Left lobe of liver (tissue), 2 donors: ENCODE measurements around the gene NOD2. TPM values are rescaled to one million over a fixed set of nuclear protein-coding genes. Genes with fewer than 3 reads are reported as not detected.
A peak's percentile ranks its signal among the peaks of the same experiment; 100 is the strongest.

Experiments
- ATAC-seq: fragments of 200-7000 bp; cut with Tn5 transposase; one replicate; pipeline ENCODE4 v1.9.1; 2020; ENCODE audit warnings: mild to moderate bottlenecking, moderate library complexity
- DNase-seq: peaks from one replicate; pipeline ENCODE4 v3.0.0-alpha.2; 2020; ENCODE audit warnings: low spot score
- total RNA-seq: library from RNA; stranded (reverse); gene quantifications from one replicate; pipeline ENCODE4 v1.2.1, GENCODE V29; 2021
- donor health status: DM: no; HTN: no; CAD: no; lungs with moderate emphysema.
- donor health status: DM: no; HTN: yes; CAD: no.

The NOD2 gene
- total RNA-seq, 1 donor from 2014 or later, result 0.68 TPM

DNA sequence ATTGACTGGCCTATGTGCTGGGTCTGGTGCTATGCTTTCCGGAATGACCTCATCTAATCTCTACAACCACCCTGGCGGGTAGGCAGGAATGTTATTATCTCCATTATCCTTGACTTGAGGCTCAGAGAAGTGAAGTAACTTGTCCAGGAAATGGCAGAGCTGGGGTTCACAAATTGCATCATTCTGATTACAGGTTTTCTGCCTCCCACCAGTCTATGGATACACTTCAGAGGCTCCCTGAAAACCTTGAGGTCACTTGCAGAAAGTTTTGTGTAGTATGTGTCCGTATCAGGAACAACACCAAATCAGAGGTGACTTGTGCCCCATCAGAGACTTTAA, 19.1 kb downstream of the NOD2 start:
- no peak for DNase-seq
- ATAC-seq, result no peak

DNA sequence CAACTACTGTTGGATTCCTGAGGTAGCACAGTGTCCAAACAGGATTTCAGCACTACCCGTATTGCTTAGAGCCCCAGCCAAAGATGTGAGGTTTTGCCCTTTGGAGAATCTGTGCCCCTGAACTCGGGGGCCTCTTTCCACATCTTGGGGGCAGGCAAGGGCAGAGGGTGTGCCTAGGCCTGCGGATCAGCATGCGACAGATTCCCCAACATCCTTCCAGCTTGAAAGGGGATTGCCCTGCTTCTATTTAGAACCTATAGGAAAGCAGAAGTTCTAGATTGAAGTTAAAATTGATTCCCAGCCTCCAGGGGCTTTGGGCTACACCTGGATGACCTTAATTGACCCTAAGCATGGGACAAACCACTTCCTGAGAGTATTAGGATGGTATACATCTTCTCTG, 19.6 kb downstream of the NOD2 start:
- ATAC-seq, result no peak
- DNase-seq, result no peak

GRCh38 chr16:50717091-50717490, 23.7 kb downstream of the NOD2 start:
- DNase-seq, result no peak
- no peak for ATAC-seq

GRCh38 chr16:50717494-50717893, 24.1 kb downstream of the NOD2 start:
- DNase-seq (no peak), ATAC-seq (no peak)

DNA sequence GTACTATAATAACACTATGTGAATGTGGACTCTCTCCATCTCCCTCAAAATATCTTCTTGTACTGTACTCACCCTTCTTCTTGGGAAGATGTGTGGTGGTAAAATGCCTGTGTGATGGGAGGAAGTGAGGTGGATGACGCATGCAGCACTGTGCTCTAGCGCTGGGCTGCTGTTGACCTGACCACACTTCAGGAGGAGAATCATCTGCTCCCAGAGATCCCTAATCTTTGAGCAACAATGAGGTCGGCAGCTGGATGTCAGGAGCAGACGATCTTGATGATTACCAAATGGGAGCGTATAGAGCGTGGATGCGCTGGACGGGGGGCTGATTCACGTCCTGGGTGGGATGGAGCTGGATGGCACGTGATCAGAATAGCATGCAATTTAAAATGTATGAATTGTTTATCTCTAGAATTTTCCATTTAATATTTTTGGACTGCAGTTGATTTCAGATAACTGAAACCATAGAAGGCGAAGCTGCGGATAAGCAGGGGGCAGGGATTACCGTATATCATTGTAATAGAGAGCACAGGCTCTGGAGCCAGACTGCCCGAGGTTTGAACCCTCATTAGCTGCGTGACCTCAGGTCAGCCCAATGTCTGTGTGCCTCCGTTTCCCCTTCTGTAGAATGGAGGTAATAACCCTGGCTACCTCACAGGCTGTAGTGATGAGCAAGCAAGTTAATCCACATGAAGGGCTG, 24.8 kb downstream of the NOD2 start:
- no peak for ATAC-seq

DNA sequence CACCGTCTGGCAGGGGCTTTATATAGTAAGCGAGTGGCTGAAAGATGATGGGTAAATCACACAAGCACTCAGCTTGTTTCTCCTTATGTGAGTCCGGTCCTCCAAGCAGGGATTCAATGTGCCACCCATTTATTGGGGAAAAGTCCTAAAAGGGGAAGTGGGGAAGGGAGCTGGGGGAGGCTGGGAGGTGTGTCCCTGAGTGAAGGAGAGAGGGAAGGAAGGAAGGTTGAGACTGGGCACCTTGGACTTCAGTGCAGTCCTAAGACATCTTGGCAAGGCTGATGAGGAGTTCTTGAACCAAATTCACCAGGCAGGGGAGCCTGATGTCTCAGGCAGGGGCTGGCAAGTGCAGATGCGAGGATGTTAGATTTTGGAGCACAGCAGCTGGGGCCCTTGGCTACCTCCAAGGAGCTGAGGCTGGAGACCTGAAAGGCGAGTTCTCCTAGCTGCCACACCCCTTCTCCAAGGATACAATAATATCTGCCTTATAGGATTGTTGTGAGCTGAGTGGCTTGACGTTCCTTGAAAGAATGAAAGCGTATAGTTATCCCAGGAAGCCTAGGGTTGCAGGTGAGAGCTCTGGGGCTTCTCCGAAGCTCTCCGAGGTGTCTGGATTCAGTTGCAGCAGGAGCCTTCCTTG, 25.5 kb downstream of the NOD2 start:
- DNase-seq (no peak), ATAC-seq (no peak)

More for the DNA sequence above, 24.8 kb downstream of the NOD2 start:
- DNase-seq, result no peak

GRCh38 chr16:50719401-50720337, 26.3 kb downstream of the NOD2 start:
- ATAC-seq (no peak), DNase-seq (no peak)

- no peak for DNase-seq
- ATAC-seq, result peak; percentile 60
These were observed 28.4 kb downstream of the NOD2 start for GRCh38 chr16:50721549-50722404.

- ATAC-seq, result no peak
- DNase-seq, result no peak
These were observed 29.0 kb downstream of the NOD2 start for GRCh38 chr16:50722405-50722737.

- DNase-seq, result no peak
- no peak for ATAC-seq
These were observed 29.6 kb downstream of the NOD2 start for GRCh38 chr16:50722960-50723359.

- no peak for DNase-seq
- no peak for ATAC-seq
These were observed 30.9 kb downstream of the NOD2 start for GRCh38 chr16:50724306-50724705.

DNA sequence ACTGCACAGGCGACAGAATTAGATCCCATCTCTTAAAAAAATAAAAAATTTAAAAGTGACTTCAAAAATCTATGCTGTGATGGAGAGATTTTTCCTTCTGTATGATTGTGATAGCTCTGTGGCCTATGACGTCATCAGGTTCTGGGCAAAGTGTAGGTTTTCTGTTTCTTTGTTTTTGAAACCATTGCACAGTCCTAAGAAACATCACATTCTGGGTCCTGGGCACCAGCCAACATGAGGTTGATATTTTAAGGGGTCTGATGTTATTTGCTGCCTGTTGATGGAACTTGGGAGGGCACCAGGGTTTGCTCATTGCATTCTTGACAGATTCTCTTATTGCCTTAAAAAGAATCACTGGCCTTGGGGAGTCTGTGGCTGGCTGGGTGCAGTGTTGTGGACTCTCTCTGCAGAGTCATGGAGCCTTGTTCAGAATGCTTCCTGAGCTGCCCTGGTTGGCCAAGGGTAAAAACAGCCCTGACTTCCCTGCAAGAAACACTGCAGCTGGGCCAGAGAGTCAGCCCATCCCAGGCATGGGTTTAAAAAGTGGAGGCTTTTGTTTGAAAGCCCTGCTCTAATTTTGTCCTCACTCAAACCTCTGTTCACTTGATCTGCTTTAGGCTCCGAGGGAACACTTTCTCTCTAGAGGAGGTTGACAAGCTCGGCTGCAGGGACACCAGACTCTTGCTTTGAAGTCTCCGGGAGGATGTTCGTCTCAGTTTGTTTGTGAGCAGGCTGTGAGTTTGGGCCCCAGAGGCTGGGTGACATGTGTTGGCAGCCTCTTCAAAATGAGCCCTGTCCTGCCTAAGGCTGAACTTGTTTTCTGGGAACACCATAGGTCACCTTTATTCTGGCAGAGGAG, 38.0 kb downstream of the NOD2 start:
- DNase-seq (no peak), ATAC-seq (no peak)

DNA sequence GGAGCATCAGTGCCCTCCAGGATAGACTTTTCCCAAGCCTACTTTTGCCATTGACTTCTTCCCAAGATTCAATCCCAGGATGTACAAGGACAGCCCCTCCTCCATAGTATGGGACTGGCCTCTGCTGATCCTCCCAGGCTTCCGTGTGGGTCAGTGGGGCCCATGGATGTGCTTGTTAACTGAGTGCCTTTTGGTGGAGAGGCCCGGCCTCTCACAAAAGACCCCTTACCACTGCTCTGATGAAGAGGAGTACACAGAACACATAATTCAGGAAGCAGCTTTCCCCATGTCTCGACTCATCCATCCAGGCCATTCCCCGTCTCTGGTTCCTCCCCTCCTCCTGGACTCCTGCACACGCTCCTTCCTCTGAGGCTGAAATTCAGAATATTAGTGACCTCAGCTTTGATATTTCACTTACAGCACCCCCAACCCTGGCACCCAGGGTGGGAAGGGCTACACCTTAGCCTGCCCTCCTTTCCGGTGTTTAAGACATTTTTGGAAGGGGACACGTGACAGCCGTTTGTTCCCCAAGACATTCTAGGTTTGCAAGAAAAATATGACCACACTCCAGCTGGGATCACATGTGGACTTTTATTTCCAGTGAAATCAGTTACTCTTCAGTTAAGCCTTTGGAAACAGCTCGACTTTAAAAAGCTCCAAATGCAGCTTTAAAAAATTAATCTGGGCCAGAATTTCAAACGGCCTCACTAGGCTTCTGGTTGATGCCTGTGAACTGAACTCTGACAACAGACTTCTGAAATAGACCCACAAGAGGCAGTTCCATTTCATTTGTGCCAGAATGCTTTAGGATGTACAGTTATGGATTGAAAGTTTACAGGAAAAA, 38.8 kb downstream of the NOD2 start:
- no peak for DNase-seq
- ATAC-seq, result no peak

- no peak for DNase-seq
- no peak for ATAC-seq
These were observed 40.1 kb downstream of the NOD2 start for GRCh38 chr16:50733468-50733867.

GRCh38 chr16:50735629-50736122, 42.3 kb downstream of the NOD2 start:
- no peak for DNase-seq
- ATAC-seq, result no peak

- ATAC-seq (no peak), DNase-seq (no peak)
These were observed 43.0 kb downstream of the NOD2 start for GRCh38 chr16:50736448-50736847.

- ATAC-seq, result no peak
- DNase-seq, result no peak
These were observed 44.1 kb downstream of the NOD2 start for GRCh38 chr16:50737420-50737959.

DNA sequence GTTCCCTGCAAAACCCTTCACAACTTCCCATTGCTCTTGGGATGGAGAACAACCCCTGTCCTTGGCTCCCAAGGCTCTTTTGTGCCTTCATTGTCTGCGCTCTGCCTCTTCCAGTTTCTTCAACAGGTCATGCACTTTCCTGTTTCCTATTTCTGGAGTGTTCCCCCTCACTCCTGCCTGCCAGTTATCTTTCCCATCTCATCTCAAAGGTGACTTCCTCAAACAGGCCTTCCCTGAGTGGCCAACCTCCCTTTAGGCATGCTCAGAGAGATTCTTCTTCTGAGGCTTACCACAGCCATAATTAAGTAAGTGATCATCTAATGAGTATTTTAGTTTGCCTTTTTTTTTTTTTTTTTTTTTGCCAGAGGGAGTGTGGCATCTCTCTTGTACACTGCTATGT, 45.6 kb downstream of the NOD2 start:
- ATAC-seq, result no peak

GRCh38 chr16:50740736-50741135, 47.3 kb downstream of the NOD2 start:
- ATAC-seq (no peak), DNase-seq (no peak)

More for the DNA sequence above, 45.6 kb downstream of the NOD2 start:
- no peak for DNase-seq
